ENCODE results near the gene RTEL1.

DNA sequence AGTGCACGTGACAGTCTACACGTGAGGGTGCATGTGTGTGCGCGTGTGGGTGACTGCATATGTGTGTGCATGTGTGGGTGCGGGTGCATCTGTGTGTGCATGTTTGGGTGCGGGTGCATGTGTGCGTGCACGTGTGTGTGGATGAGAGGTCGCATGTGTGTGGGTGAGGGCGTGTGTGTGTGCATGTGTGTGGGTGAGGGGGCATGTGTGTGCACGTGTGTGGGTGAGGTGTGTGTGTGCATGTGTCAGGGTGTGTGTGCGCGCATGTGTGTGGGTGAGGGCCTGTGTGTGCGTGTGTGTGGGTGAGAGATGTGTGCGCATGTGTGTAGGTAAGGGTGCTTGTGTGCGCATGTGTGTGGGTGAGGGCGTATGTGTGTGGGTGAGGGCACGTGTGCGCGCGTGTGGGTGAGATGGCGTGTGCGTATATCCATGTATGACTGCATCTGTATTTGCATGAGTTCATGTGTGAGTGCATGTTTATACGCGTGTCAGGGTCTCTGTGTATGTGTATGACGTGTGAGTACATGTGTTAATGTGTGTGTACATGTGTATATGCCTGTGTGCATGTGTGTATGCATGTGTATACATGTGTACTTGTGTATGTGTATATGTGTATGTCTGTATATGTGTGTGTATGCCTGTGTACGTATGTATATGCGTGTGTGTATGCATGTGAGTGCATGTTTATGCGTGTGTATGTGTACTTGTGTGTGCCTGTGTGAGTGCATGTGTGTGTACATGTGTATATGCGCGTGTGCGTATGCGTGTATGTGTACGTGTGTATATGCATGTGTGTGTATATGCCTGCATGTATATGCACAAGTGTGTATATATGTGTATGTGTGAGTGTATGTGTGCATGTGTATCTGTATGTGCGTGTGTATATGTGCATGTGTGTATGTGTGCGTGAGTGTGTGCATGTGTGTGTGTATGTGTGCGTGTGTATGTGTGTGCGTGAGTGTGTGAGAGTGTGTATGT is 74.3 kb downstream of the RTEL1 start:
- no peak for TF ChIP-seq CTCF (IDR thresholded peaks at IDR 0.05)
- TF ChIP-seq POLR2A (IDR thresholded peaks at IDR 0.05), result no peak
